ENCODE measurements around the gene RPS6KA6.

The RPS6KA6 gene

GRCh38 chrX:84187533-84188319, at the start of gene RPS6KA6:
TSS of gene RPS6KA6 (minus strand) at chrX:84188199. CDS start at chrX:84187899, 300 bp downstream.
- DNase-seq, result no peak

GRCh38 chrX:84224741-84225140, 36.7 kb upstream of the RPS6KA6 start:
- no peak for DNase-seq

- DNase-seq, result no peak
Measured at GRCh38 chrX:84223261-84223660, 35.3 kb upstream of the RPS6KA6 start.

- no peak for DNase-seq
Measured at GRCh38 chrX:84221181-84221580, 33.2 kb upstream of the RPS6KA6 start.

GRCh38 chrX:84219551-84219950, 31.6 kb upstream of the RPS6KA6 start:
- DNase-seq, result peak; percentile 7

- no peak for DNase-seq
Measured at GRCh38 chrX:84218726-84219125, 30.7 kb upstream of the RPS6KA6 start.

GRCh38 chrX:84216881-84217280, 28.9 kb upstream of the RPS6KA6 start:
- no peak for DNase-seq

- DNase-seq, result no peak
Measured at GRCh38 chrX:84216406-84216805, 28.4 kb upstream of the RPS6KA6 start.

- no peak for DNase-seq
Measured at GRCh38 chrX:84205276-84205675, 17.3 kb upstream of the RPS6KA6 start.

- no peak for DNase-seq
Measured at GRCh38 chrX:84199688-84200087, 11.7 kb upstream of the RPS6KA6 start.

- DNase-seq, result no peak
Measured at GRCh38 chrX:84197550-84197949, 9.6 kb upstream of the RPS6KA6 start.

GRCh38 chrX:84192006-84192405, 4.0 kb upstream of the RPS6KA6 start:
- DNase-seq, result no peak

GRCh38 chrX:84189125-84189524, 1.1 kb upstream of the RPS6KA6 start:
- no peak for DNase-seq

GRCh38 chrX:84188320-84188834, 378 bp upstream of the RPS6KA6 start:
- DNase-seq, result no peak

GRCh38 chrX:84186603-84187532, 1.1 kb downstream of the RPS6KA6 start:
- no peak for DNase-seq

- no peak for DNase-seq
Measured at GRCh38 chrX:84182516-84182915, 5.5 kb downstream of the RPS6KA6 start.

GRCh38 chrX:84175958-84176357, 12.0 kb downstream of the RPS6KA6 start:
- no peak for DNase-seq

GRCh38 chrX:84175274-84175673, 12.7 kb downstream of the RPS6KA6 start:
- DNase-seq, result no peak

GRCh38 chrX:84174348-84174747, 13.7 kb downstream of the RPS6KA6 start:
- no peak for DNase-seq

- DNase-seq, result no peak
Measured at GRCh38 chrX:84170931-84171330, 17.1 kb downstream of the RPS6KA6 start.

- peak; percentile 26 for DNase-seq
Measured at GRCh38 chrX:84168574-84168973, 19.4 kb downstream of the RPS6KA6 start.

GRCh38 chrX:84168095-84168494, 19.9 kb downstream of the RPS6KA6 start:
- peak; percentile 23 for DNase-seq

GRCh38 chrX:84165711-84166110, 22.3 kb downstream of the RPS6KA6 start:
- no peak for DNase-seq

- no peak for DNase-seq
Measured at GRCh38 chrX:84162401-84162800, 25.6 kb downstream of the RPS6KA6 start.

All from kidney glomerular epithelial cell (primary cell).